GM23248 (cell line): ENCODE measurements around the gene GHR. TPM values are rescaled to one million over a fixed set of nuclear protein-coding genes. Genes with fewer than 3 reads are reported as not detected.

Experiments
- DNase-seq: peaks from one replicate; pipeline ENCODE4 v3.0.0-alpha.2; 2015
- H2AFZ ChIP-seq: fragments of 200-600 bp; sonication (generic); 2 replicates; pipeline ENCODE4 v1.6.1; 2016; ENCODE audit warnings: antibody characterized with exemption
- H3F3A ChIP-seq: fragments of 200-600 bp; sonication (generic); 2 replicates; pipeline ENCODE4 v1.6.1; 2016; ENCODE audit warnings: mild to moderate bottlenecking, antibody characterized with exemption, mixed run types; ENCODE audit not compliant: insufficient read depth
- H3K27ac ChIP-seq: fragments of 200-600 bp; sonication (generic); 2 replicates; pipeline ENCODE4 v1.5.1; 2016; ENCODE audit warnings: mild to moderate bottlenecking
- H3K27me3 ChIP-seq: fragments of 200-600 bp; sonication (generic); replicated peaks from 2 replicates; pipeline ENCODE4 v1.6.1; 2016; ENCODE audit warnings: mild to moderate bottlenecking; ENCODE audit not compliant: insufficient read depth
- H3K36me3 ChIP-seq: fragments of 200-600 bp; sonication (generic); 2 replicates; pipeline ENCODE4 v1.6.1; 2016; ENCODE audit warnings: low read depth, mild to moderate bottlenecking
- H3K4me1 ChIP-seq: fragments of 200-600 bp; sonication (generic); 2 replicates; pipeline ENCODE4 v1.6.1; 2016; ENCODE audit warnings: mild to moderate bottlenecking; ENCODE audit not compliant: insufficient read depth
- H3K4me2 ChIP-seq: fragments of 200-600 bp; sonication (generic); one replicate; pipeline ENCODE4 v1.6.1; 2016; ENCODE audit warnings: mild to moderate bottlenecking; ENCODE audit not compliant: unreplicated experiment
- H3K4me3 ChIP-seq: fragments of 200-600 bp; sonication (generic); 2 replicates; pipeline ENCODE4 v1.5.1; 2016; ENCODE audit warnings: mild to moderate bottlenecking
- H3K79me2 ChIP-seq: fragments of 200-600 bp; sonication (generic); 2 replicates; pipeline ENCODE4 v1.6.1; 2016; ENCODE audit warnings: mild to moderate bottlenecking; ENCODE audit not compliant: insufficient read depth
- H3K9ac ChIP-seq: fragments of 200-600 bp; sonication (generic); 2 replicates; pipeline ENCODE4 v1.6.1; 2016; ENCODE audit warnings: mild to moderate bottlenecking
- H3K9me2 ChIP-seq: fragments of 200-600 bp; sonication (generic); 2 replicates; pipeline ENCODE4 v1.6.1; 2016; ENCODE audit warnings: mixed run types, mild to moderate bottlenecking, moderate library complexity; ENCODE audit not compliant: insufficient read depth
- H3K9me3 ChIP-seq: fragments of 200-600 bp; sonication (generic); one replicate; pipeline ENCODE4 v1.6.1; 2017; ENCODE audit warnings: low read depth
- H4K20me1 ChIP-seq: fragments of 200-600 bp; sonication (generic); 2 replicates; pipeline ENCODE4 v1.6.0; 2016; ENCODE audit not compliant: insufficient read depth
- EZH2 ChIP-seq: fragments of 200-600 bp; sonication (generic); IDR thresholded peaks from 2 replicates; pipeline ENCODE4 v1.6.1; 2018; ENCODE audit warnings: antibody characterized with exemption, mild to moderate bottlenecking; ENCODE audit not compliant: insufficient read depth, poor library complexity, severe bottlenecking
- EZH2phosphoT487 ChIP-seq: fragments of 200-600 bp; sonication (generic); IDR thresholded peaks from 2 replicates; pipeline ENCODE4 v1.6.1; 2018; ENCODE audit warnings: antibody characterized with exemption, moderate library complexity, mild to moderate bottlenecking, low read depth; ENCODE audit not compliant: insufficient read depth
- WGBS, 2 experiments: methylation state at CpG; one replicate each; pipeline ENCODE4 v1.1.6; 2015 to 2017; ENCODE audit warnings: low lambda C conversion rate in 2 of 2, low coverage in 1 of 2; ENCODE audit errors: missing lambda C conversion rate in 2 of 2; 5-methylcytosine and 5-hydroxymethylcytosine counted together
- in situ Hi-C: fragments of 300-500 bp; cut with MboI; formaldehyde crosslinking; loops from 2 replicates; pipeline ENCODE4 v1.15.0; 2020
- polyA plus RNA-seq: library from polyadenylated mRNA; unstranded; fragments of >200 nt; fragmentation: Nextera tagmentation; extraction: Ambion mirVana; gene quantifications from 2 replicates; pipeline ENCODE4 v1.2.1, GENCODE V29; 2016
- total RNA-seq: library from RNA; depleted of rRNA; stranded (reverse); fragments of >200 nt; shearing (Covaris generic); gene quantifications from 2 replicates; pipeline ENCODE4 v1.2.3, GENCODE V29; 2014

Gene GHR
- total and polyA plus RNA-seq, 2 experiments from 2014 or later = 0.64 to 1.5 TPM

GRCh38 chr5:42518595-42519221 lies 95.5 kb downstream of the GHR start:
- no peaks in the 10 kb centered on the region for H3K27me3 ChIP-seq
- H4K20me1 ChIP-seq = no peaks in the 10 kb centered on the region
- 0 out of 2 replicates have a peak, but pooled peaks cover 3% of the 10 kb centered on the region for H3K4me1 ChIP-seq
- in situ Hi-C loops = no loop called here
- peak overlapping the region; percentile 44; the same call in 1 of the 2 replicates for H2AFZ ChIP-seq
- no peaks in the 10 kb centered on the region for H3K36me3 ChIP-seq
- no peak overlapping the region for H3K9ac ChIP-seq
- peak; percentile 68 for DNase-seq
- peaks cover 4% of the 10 kb centered on the region; the same call in 1 of the 2 replicates for H3F3A ChIP-seq
- H3K79me2 ChIP-seq = no peaks in the 10 kb centered on the region
- H3K4me3 ChIP-seq = peak overlapping the region; percentile 32
- H3K27ac ChIP-seq = no peak overlapping the region
- H3K9me2 ChIP-seq = no peaks in the 10 kb centered on the region; the same call in none of the 2 replicates
- TF ChIP-seq EZH2phosphoT487 = no peak
- no peak for TF ChIP-seq EZH2
- H3K9me3 ChIP-seq = no peaks in the 10 kb centered on the region
- WGBS, 2 experiments = 5 to 7% methylated on average over 8 of the region's 8 CpGs
- peak overlapping the region; percentile 20 for H3K4me2 ChIP-seq

- in situ Hi-C loops = no loop called here
Observed at GRCh38 chr5:42520203-42520602, 97.0 kb downstream of the GHR start.

GRCh38 chr5:42520957-42521356 lies 97.7 kb downstream of the GHR start:
- in situ Hi-C loops = no loop called here

More at GRCh38 chr5:42520203-42520602, 97.0 kb downstream of the GHR start:
- DNase-seq = no peak
- no peaks in the 10 kb centered on the region for H4K20me1 ChIP-seq
- no peaks in the 10 kb centered on the region; the same call in none of the 2 replicates for H3K9me2 ChIP-seq
- H2AFZ ChIP-seq = no peak overlapping the region
- H3K9me3 ChIP-seq = no peaks in the 10 kb centered on the region
- 0 out of 2 replicates have a peak, but pooled peaks cover 3% of the 10 kb centered on the region for H3K4me1 ChIP-seq
- H3K27me3 ChIP-seq = no peaks in the 10 kb centered on the region
- no peaks in the 10 kb centered on the region for H3K36me3 ChIP-seq
- no peaks in the 10 kb centered on the region for H3K79me2 ChIP-seq
- H3F3A ChIP-seq = peaks cover 4% of the 10 kb centered on the region; the same call in 1 of the 2 replicates
- H3K9ac ChIP-seq = no peak overlapping the region
- H3K4me2 ChIP-seq = no peak overlapping the region
- no peak overlapping the region for H3K27ac ChIP-seq
- TF ChIP-seq EZH2phosphoT487 (no peak), EZH2 (no peak)
- H3K4me3 ChIP-seq = no peak overlapping the region

GRCh38 chr5:42521406-42521805 lies 98.2 kb downstream of the GHR start:
- H4K20me1 ChIP-seq = no peaks in the 10 kb centered on the region
- H3K9me3 ChIP-seq = no peaks in the 10 kb centered on the region
- in situ Hi-C loops = no loop called here
- H3K36me3 ChIP-seq = no peaks in the 10 kb centered on the region
- DNase-seq = no peak
- H3K4me1 ChIP-seq = 0 out of 2 replicates have a peak, but pooled peaks cover 3% of the 10 kb centered on the region
- H3F3A ChIP-seq = peaks cover 4% of the 10 kb centered on the region; the same call in 1 of the 2 replicates
- H2AFZ ChIP-seq = no peak overlapping the region
- no peak overlapping the region for H3K27ac ChIP-seq
- H3K79me2 ChIP-seq = no peaks in the 10 kb centered on the region
- no peaks in the 10 kb centered on the region; the same call in none of the 2 replicates for H3K9me2 ChIP-seq
- TF ChIP-seq EZH2phosphoT487 = no peak
- TF ChIP-seq EZH2 = no peak
- H3K9ac ChIP-seq = no peak overlapping the region
- no peak overlapping the region for H3K4me3 ChIP-seq
- no peak overlapping the region for H3K4me2 ChIP-seq
- WGBS, 2 experiments = 39 to 45% methylated on average over 2 of the region's 2 CpGs
- H3K27me3 ChIP-seq = no peaks in the 10 kb centered on the region

More at GRCh38 chr5:42520957-42521356, 97.7 kb downstream of the GHR start:
- Histone ChIP-seq H4K20me1 (no peaks in the 10 kb centered on the region), H3K4me1 (0 out of 2 replicates have a peak, but pooled peaks cover 3% of the 10 kb centered on the region), H3K4me2 (no peak overlapping the region), H3K27ac (no peak overlapping the region), H3K27me3 (no peaks in the 10 kb centered on the region), H3K36me3 (no peaks in the 10 kb centered on the region), H3F3A (peaks cover 4% of the 10 kb centered on the region; the same call in 1 of the 2 replicates), H3K9me2 (no peaks in the 10 kb centered on the region; the same call in none of the 2 replicates), H3K9ac (no peak overlapping the region), H3K79me2 (no peaks in the 10 kb centered on the region), H3K9me3 (no peaks in the 10 kb centered on the region), H3K4me3 (no peak overlapping the region), H2AFZ (no peak overlapping the region)
- DNase-seq = no peak
- no peak for TF ChIP-seq EZH2
- no peak for TF ChIP-seq EZH2phosphoT487
- WGBS, 2 experiments = 80% methylated on average over 4 of the region's 4 CpGs
